HG03108 (cell line): ENCODE results near the gene XPA.
"Not testable (repeated sequence)": the region's sequence is repeated elsewhere in the genome, so short reads cannot be mapped to it uniquely, and the experiment has no call there.

Experiments used
- ATAC-seq: cut with Tn5 transposase; IDR thresholded peaks from one replicate; pipeline ENCODE4 v1.9.1; 2021; ENCODE audit warnings: moderate library complexity; ENCODE audit not compliant: unreplicated experiment

Gene XPA

DNA sequence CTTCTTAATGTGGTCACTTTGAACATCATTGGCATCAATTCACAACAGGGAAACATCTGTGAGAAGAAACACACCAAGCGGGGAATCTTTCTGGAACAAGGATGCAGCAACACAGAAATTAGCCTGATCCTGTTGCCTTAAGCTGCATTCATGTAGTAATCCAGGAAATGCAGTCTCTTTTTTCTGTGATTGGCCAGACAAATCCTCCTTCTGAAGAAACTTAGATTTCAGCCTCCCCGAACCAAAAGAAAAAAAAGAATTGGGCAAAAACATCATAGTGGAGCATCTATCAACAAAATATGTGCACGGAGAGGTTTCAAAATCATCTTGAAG lies 7.2 kb upstream of the XPA start:
- no peak for ATAC-seq

DNA sequence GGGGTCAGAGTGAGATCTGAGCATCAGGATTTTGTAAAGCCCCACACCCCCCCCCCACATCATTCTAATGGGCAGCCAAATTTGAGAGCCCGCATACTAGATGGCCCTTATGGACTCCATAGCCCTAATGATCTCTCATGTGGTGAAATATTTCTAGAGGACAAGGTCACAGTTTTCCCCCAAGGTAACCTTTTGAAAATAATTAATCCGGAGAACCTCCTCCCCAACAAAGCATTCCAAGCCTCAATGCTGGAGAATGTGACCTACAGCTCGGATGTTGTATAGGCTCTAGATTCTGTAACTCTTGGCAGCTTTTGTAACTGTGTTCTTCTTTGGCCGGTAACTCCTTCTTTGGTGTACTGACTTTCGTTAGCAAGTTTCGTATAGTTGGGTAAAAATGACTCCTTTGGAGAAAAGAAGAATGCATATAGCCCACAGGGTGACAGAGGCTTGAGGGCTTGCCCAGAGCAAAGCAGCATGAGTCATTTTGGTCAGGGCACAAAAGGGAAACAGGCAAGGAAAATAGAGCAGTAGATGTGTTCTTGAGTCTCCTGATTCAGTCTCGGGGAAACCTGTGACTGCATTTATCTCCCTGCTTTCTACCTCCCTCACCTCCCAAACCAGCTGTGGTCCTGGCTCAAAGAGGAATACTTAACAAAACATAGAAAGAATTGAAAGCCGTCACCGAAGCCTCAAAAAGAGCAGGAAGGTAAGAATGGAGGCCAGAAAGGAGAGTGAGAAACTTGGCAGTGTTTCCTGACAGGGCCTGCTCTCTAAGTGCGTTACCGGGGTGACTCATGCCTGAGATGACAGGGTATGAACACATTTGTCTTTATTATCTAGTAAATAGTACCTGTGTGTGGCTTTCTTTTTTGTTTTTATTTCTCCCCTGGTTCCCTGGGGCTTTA lies 6.6 kb upstream of the XPA start:
- ATAC-seq, result no peak

GRCh38 chr9:97699824-97700223 lies 2.7 kb upstream of the XPA start:
- ATAC-seq, result not testable (repeated sequence)

GRCh38 chr9:97699281-97699680 lies 2.1 kb upstream of the XPA start:
- ATAC-seq, result not testable (repeated sequence)

DNA sequence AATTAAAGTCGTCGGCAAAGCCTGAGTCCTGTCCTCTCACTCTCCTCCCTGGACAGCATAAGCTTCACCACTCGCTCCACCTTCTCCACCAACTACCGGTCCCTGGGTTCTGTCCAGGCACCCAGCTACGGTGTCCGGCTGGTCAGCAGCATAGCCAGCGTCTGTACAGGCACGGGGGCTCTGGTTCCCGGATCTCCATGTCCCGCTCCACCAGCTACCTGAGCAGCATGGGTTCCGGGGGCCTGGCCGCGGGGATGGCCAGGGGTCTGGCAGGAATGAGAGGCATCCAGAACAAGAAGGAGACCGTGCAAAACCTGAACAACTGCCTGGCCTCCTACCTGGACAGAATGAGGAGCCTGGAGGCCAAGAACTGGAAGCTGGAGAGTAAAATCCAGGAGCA lies 1.7 kb upstream of the XPA start:
- ATAC-seq, result no peak

DNA sequence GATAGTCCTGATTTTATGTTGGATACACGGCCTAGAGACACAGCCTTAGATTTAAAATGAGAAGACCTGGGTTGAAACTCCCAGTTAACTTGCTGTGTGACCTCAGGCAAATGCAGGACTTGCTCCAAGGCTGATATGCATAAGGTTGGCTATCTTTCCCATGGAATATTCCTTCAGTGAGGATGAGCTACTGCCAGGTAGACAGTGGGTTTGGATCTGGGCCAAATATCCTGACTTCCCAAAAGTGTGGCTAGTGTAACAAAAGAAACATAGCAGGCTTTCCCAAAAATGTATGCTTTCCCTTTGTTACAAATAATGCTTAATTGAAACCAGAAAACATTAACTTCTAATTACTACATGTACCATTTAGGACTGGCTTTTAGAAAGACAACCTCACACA lies 697 bp upstream of the XPA start:
- ATAC-seq, result no peak

DNA sequence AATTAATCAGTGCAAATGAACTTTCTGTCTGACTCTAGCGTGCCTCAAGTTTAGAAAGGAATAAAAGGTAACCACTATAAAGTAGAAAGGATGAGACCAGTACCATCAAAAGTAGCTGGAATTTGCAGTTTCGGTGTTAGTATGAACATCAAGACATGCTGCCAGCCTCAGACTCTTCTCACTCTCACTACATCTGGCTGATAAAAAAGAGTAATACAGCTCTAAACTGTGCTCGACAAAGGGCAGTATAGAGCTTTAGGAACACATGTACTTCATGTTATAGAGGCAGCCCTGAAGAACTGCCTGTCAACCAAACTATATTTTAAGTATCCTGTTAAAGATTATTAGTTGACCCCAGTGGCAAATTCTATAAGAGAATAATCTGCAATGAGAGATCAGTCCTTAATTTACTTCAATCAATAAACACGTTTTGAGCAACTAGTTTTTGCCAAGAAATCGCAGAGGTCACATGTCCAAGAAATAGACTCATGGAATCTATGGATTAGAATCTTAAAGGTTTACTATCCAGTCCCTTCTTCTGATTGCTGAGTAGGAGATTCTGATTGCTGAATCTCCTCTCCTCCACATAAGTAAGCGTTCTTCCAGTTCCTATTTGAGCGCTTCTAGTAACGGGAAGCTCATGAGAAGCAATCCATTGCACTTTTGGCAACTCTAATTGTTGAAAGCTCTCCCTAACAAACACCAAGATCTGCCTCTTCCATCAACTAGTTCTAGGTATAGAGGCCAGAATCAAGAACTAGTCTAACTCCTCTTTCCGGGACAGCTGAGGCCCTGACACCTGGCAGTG lies 941 bp downstream of the XPA start:
- no peak for ATAC-seq

GRCh38 chr9:97695390-97695789 lies 1.8 kb downstream of the XPA start:
- no peak for ATAC-seq

- ATAC-seq, result no peak
Observed at GRCh38 chr9:97694769-97695168, 2.4 kb downstream of the XPA start.

GRCh38 chr9:97689401-97690180 lies 7.5 kb downstream of the XPA start:
- no peak for ATAC-seq

- no peak for ATAC-seq
Observed at GRCh38 chr9:97688654-97689053, 8.5 kb downstream of the XPA start.

DNA sequence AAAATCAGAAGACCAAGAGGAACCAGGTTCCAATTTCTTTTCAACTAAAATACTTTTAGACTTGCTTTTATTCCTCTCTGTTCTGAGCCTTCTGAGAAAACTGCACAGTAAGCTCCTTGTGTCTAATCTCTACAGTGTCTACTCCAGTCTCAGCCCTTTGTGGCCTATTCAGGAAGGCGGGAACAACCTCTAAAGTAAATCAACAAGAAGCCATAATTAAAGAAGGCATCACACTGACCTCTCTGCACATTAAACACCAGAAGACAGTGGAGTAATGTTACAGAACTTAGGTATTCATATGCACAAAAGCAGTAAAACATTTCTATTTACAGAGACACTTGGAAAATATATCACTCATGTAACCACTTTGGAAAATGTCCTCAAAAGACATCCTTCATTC lies 14.9 kb downstream of the XPA start:
- no peak for ATAC-seq

- ATAC-seq, result no peak
Observed at GRCh38 chr9:97675655-97676054, 21.5 kb downstream of the XPA start.

GRCh38 chr9:97673922-97674321 lies 23.2 kb downstream of the XPA start:
- ATAC-seq, result no peak

DNA sequence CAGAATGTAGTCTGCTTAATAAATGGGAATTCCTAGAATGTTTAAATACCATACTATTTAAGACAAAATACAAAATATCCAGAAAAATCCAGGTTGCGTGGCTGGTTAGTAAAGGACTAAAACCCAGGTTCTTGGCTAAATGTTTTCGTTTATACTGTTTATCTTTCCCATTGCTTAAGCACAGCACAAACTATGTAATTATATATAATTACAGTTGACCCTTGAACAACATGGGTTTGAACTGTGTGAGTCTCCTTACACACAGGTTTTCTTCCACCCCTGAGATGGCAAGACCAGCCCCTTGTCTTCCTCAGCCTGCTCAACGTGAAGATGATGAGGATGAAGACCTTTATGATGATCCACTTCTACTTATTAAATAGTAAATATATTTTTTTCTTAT lies 24.7 kb downstream of the XPA start:
- ATAC-seq, result no peak

DNA sequence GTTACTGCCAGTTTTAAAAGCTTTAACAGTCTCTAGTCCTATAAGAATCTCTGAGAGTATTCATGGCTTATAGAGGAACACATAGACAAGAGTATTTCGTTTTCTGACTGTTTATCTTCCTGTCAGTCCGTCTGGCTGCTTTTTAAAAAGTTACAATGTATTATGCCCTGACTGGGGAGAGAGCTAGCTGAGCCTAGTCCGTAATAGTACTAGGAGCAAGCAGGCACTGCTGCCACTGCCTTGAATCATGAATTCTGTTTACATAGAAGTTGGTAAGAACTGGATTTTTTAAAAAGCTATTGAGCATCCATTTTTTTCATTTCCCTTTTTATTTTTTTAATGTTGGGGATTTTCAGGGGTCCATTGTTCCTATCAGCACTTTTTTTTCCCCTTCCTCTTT lies 26.6 kb downstream of the XPA start:
- ATAC-seq, result no peak

- ATAC-seq, result no peak
Observed at GRCh38 chr9:97668485-97668884, 28.7 kb downstream of the XPA start.

- no peak for ATAC-seq
Observed at GRCh38 chr9:97666907-97667686, 30.0 kb downstream of the XPA start.

GRCh38 chr9:97665742-97666141 lies 31.4 kb downstream of the XPA start:
- ATAC-seq, result no peak

DNA sequence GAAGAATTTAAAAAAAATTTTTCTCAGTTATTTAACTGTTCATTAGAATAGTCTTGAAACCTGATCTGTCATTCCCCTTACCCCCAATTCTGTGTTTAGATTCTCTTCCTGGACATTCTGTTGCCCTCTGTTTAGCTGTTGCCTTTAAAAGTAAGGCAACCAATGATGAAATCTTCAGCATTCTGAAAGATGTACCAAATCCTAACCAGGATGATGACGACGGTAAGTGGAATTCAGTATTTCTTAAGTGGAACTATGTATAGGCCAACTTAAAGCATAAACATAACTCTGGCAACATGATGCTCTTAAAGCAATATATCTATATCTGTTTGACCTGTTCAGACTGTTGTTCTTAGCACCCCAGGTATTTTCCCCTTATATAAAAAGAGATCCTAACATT lies 36.3 kb downstream of the XPA start:
- no peak for ATAC-seq

DNA sequence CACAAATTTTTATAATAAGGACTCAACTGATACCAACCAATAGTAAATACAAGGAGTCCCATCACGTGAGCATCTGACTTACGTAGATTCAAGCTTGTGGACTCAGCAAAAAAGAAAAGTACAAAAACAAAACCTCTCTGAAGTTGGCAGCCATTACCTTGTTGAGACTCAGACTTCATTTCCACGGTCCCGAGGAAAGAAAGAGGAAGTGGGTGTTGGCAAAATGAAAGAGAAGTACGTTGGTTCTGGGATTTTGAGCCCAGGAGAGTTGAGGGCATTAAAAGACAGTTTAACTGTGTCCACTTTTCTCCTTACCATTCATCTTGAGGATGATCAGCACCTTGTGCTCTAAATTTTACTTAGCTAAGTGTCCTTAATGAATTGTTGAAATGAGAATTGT lies 36.8 kb downstream of the XPA start:
- no peak for ATAC-seq
